Endothelial cell of umbilical vein (primary cell): Measurements from ENCODE around the gene SLIT1.

Experiments used
- EZH2 ChIP-seq: IDR thresholded peaks from 2 replicates; pipeline ENCODE4 v1.6.1; 2012; ENCODE audit warnings: borderline replicate concordance, low read depth, mild to moderate bottlenecking, moderate library complexity, low read length, inconsistent platforms; ENCODE audit not compliant: severe bottlenecking
- JUN ChIP-seq: IDR thresholded peaks from 2 replicates; pipeline ENCODE4 v1.6.1; 2011; ENCODE audit warnings: borderline replicate concordance, low read depth; ENCODE audit not compliant: insufficient read length, insufficient read depth
- MYC ChIP-seq: IDR thresholded peaks from one replicate; pipeline ENCODE4 v1.6.1; 2011; ENCODE audit warnings: mild to moderate bottlenecking, low read depth, low read length
- POLR2A ChIP-seq: IDR thresholded peaks from 2 replicates; pipeline ENCODE4 v1.6.1; 2012; ENCODE audit warnings: low read depth, mild to moderate bottlenecking, control low read depth, low read length
- POLR2AphosphoS5 ChIP-seq: IDR thresholded peaks from 2 replicates; pipeline ENCODE4 v1.6.1; 2012; ENCODE audit warnings: low read depth, mild to moderate bottlenecking, control low read depth, low read length, moderate library complexity; ENCODE audit not compliant: insufficient read depth
- TF ChIP-seq, protein P1 (sequence below), 2 donors: IDR thresholded peaks; 1 replicate in 1 of 2; 2 replicates in 1 of 2; pipeline ENCODE4 v1.5.1; 2011; ENCODE audit warnings: low read length in 2 of 2, mild to moderate bottlenecking in 2 of 2, moderate library complexity in 2 of 2, control low read depth in 1 of 2, inconsistent platforms in 1 of 2, low read depth in 1 of 2; ENCODE audit not compliant: insufficient read depth in 1 of 2; ENCODE audit errors: extremely low read depth in 1 of 2

DNA sequence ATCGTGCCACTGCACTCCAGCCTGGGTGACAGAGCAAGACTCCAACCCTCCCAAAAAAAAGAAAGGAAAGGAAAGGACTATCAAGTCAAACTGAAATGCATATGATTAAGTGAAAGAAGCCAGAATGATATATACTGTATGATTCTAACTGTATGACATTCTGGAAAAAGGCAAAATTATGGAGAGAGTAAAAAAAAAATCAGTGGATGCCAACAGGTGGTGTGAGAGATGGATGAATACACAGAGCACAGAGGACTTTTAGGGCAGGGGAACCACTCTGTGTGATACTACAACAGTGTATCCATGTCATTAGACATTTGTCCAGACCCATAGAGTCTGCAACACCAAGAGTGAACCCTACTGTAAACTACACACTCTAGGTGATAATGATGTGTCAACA lies 99.2 kb downstream of the SLIT1 start:
- TF ChIP-seq, protein P1, sequence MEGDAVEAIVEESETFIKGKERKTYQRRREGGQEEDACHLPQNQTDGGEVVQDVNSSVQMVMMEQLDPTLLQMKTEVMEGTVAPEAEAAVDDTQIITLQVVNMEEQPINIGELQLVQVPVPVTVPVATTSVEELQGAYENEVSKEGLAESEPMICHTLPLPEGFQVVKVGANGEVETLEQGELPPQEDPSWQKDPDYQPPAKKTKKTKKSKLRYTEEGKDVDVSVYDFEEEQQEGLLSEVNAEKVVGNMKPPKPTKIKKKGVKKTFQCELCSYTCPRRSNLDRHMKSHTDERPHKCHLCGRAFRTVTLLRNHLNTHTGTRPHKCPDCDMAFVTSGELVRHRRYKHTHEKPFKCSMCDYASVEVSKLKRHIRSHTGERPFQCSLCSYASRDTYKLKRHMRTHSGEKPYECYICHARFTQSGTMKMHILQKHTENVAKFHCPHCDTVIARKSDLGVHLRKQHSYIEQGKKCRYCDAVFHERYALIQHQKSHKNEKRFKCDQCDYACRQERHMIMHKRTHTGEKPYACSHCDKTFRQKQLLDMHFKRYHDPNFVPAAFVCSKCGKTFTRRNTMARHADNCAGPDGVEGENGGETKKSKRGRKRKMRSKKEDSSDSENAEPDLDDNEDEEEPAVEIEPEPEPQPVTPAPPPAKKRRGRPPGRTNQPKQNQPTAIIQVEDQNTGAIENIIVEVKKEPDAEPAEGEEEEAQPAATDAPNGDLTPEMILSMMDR (IDR thresholded peaks at IDR 0.05; ENCODE audit: extremely low read depth in 1 of 2, insufficient read depth in 1 of 2, low read depth in 1 of 2, low read length in 2 of 2): no peak
- no peak for TF ChIP-seq EZH2
- no peak for TF ChIP-seq POLR2A
- no peak for TF ChIP-seq POLR2AphosphoS5
- TF ChIP-seq MYC: no peak
- TF ChIP-seq JUN: no peak
